Gastroesophageal sphincter (tissue), 4 donors: ENCODE measurements around the gene PGBD5. TPM values are rescaled to one million over a fixed set of nuclear protein-coding genes. Genes with fewer than 3 reads are reported as not detected.

Experiments used
- ATAC-seq: fragments of 150-250 bp; one replicate; pipeline ENCODE4 v1.9.1; 2016; ENCODE audit warnings: mild to moderate bottlenecking, moderate library complexity
- H3K27ac ChIP-seq, 4 donors: fragments of 200-600 bp; sonication (generic) in 3 of 4; 1 replicate in 3 of 4; 2 replicates in 1 of 4; pipeline ENCODE4 v1.5.1; 2016 to 2019
- H3K27me3 ChIP-seq: fragments of 200-600 bp; sonication (generic); one replicate; pipeline ENCODE4 v1.5.1; 2019
- H3K36me3 ChIP-seq, 2 donors: fragments of 200-600 bp; sonication (generic); one replicate each; pipeline ENCODE4 v1.5.1; 2019; ENCODE audit warnings: control low read depth in 1 of 2
- H3K4me1 ChIP-seq, 3 donors: fragments of 200-600 bp; sonication (generic); 1 replicate in 2 of 3; 2 replicates in 1 of 3; pipeline ENCODE4 v1.5.1; 2016 to 2019; ENCODE audit warnings: control low read depth in 2 of 3
- H3K4me3 ChIP-seq, 2 donors: fragments of 200-600 bp; sonication (generic); one replicate each; pipeline ENCODE4 v1.5.1; 2019; ENCODE audit warnings: mild to moderate bottlenecking in 1 of 2, moderate library complexity in 1 of 2
- H3K9me3 ChIP-seq, 3 donors: fragments of 200-600 bp; sonication (generic); one replicate each; pipeline ENCODE4 v1.5.1; 2017 to 2019; ENCODE audit warnings: control low read depth in 2 of 3
- CTCF ChIP-seq, 4 experiments: fragments of 200-600 bp in 2 of 4; fragments of 450-650 bp in 2 of 4; sonication (generic) in 1 of 4; IDR thresholded peaks; one replicate each; pipeline ENCODE4 v1.5.1; 2017 to 2019; ENCODE audit warnings: antibody characterized with exemption in 4 of 4, mild to moderate bottlenecking in 2 of 4, moderate library complexity in 2 of 4
- EP300 ChIP-seq: sonication (generic); formaldehyde crosslinking; IDR thresholded peaks from one replicate; pipeline ENCODE4 v1.6.1; 2017; ENCODE audit warnings: antibody characterized with exemption, mild to moderate bottlenecking
- POLR2A ChIP-seq, 2 donors: fragments of 450-650 bp; IDR thresholded peaks; one replicate each; pipeline ENCODE4 v1.6.1; 2017; ENCODE audit warnings: antibody characterized with exemption in 2 of 2, mild to moderate bottlenecking in 2 of 2, moderate library complexity in 1 of 2
- POLR2AphosphoS5 ChIP-seq: sonication (generic); formaldehyde crosslinking; IDR thresholded peaks from one replicate; pipeline ENCODE4 v1.6.1; 2017; ENCODE audit warnings: antibody characterized with exemption
- WGBS, 2 donors: methylation state at CpG; one replicate each; pipeline ENCODE4 v1.1.5; 2018; ENCODE audit warnings: low coverage in 1 of 2; 5-methylcytosine and 5-hydroxymethylcytosine counted together
- total RNA-seq, 4 donors: library from RNA; depleted of rRNA; stranded (reverse); fragments of >200 nt; gene quantifications; one replicate each; pipeline ENCODE4 v1.1.0, GENCODE V29; 2016

The PGBD5 gene
- total RNA-seq, 4 donors from 2014 or later, result 0.15 to 1.1 (median 0.33) TPM

DNA sequence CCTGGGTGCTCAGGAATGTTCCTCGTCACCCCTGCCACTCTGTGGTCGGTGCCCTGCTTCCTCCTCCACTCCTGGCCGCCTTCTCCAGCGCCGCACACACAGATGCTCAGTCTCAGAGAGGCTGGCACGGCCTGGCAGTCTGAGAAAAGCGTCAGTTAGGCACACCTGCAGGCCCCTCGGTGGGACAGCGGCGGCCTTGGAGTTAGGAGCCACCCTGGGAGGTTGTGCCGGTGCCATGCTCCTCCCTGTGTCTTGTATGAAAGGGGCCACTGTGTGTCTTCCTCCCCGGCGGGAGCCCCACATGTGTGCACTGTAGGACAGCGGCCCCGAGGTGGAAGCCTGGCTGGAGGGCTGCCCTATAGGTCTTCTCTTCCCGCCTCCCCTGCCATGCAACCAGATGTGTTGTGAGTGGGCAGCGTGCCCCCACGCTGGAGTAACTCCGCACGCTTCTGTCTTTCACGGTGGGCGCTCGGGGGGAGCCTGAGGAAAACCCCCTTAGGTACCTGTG, 145.2 kb downstream of the PGBD5 start:
- Histone ChIP-seq H3K36me3 (peaks cover 0 to 82% of the 10 kb centered on the region in 2 donors), H3K4me1 (peaks cover 0 to 15% (median 0%) of the 10 kb centered on the region in 3 donors), H3K9me3 (no peaks in the 10 kb centered on the region), H3K27me3 (no peaks in the 10 kb centered on the region), H3K4me3 (no peak overlapping the region), H3K27ac (no peak overlapping the region)
- ATAC-seq, result no peak
- no peak for TF ChIP-seq POLR2A (IDR thresholded peaks at IDR 0.05)
- 75% methylated on average over 4 of the region's 23 CpGs; no CpG with 5 or more reads in 1 of the 2 donors for WGBS, 2 donors

GRCh38 chr1:230280054-230280795, 145.9 kb downstream of the PGBD5 start:
- H3K27ac ChIP-seq, result no peak overlapping the region
- TF ChIP-seq POLR2A (IDR thresholded peaks at IDR 0.05), result no peak
- WGBS, 2 donors, result 80 to 97% methylated on average over 1 to 6 of the region's 24 CpGs

DNA sequence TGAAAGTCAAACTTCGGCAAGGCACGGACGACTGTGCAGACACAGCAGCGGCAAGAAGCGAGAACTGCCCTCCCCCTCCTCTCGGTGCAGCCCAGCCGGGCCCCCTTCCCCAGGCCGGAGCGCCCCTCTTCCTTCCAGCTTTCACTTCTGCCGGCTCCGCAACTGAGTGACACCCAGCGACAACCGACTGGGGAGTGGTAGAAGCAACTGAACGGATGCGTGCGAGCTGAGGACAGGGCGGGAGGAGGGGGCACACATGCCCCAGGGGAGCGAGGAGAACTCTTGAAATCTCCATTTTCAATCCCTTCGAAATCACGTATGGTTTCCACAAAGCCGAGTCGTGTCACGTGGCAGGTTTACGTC, 146.6 kb downstream of the PGBD5 start:
- H3K9me3 ChIP-seq, result no peaks in the 10 kb centered on the region
- TF ChIP-seq EP300 (no peak), POLR2AphosphoS5 (no peak), CTCF (IDR thresholded peaks at IDR 0.05) (no peak), POLR2A (IDR thresholded peaks at IDR 0.05) (no peak)
- no peak for ATAC-seq
- peaks cover 0 to 91% of the 10 kb centered on the region in 2 donors for H3K36me3 ChIP-seq
- no peaks in the 10 kb centered on the region for H3K27me3 ChIP-seq
- WGBS, 2 donors, result 91 to 94% methylated on average over 7 to 18 of the region's 24 CpGs
- H3K4me1 ChIP-seq, result peaks cover 0 to 15% (median 0%) of the 10 kb centered on the region in 3 donors
- no peak overlapping the region for H3K4me3 ChIP-seq
- H3K27ac ChIP-seq, result no peak overlapping the region

More at GRCh38 chr1:230280054-230280795, 145.9 kb downstream of the PGBD5 start:
- Histone ChIP-seq H3K4me3 (no peak overlapping the region), H3K4me1 (peaks cover 0 to 15% (median 0%) of the 10 kb centered on the region in 3 donors), H3K36me3 (peaks cover 0 to 89% of the 10 kb centered on the region in 2 donors), H3K27me3 (no peaks in the 10 kb centered on the region), H3K9me3 (no peaks in the 10 kb centered on the region)
- ATAC-seq, result no peak

DNA sequence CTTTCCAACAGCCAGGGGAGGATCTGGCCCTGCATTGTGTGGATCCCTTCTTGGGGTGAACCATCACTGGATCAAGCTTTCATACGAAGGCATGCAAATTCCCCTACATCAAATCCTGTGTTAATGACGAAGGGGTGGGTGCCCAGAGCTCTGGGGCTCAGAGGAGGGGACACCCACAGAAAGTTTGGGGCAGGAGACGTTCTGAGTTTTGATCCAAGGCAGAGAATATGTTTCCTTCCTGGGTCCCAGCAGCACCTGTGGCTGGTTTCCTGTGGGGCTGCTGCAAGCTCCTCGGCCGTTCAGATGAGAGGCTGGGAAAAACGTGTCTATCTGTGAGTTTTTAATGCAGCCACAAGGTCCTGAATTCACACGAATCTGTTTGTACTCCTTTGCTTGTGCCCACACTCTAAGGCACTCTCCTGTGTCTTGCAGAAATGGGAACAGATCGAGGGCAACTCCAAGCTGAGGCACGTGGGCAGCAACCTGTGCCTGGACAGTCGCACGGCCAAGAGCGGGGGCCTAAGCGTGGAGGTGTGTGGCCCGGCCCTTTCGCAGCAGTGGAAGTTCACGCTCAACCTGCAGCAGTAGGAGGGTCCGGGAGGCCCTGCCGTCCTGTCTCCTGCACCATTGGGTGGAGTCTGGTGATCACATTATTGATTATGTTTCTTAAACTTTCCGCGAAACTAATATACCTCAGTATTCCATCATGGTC, 147.1 kb downstream of the PGBD5 start:
- H3K4me1 ChIP-seq, result peaks cover 0 to 15% (median 0%) of the 10 kb centered on the region in 3 donors
- 81 to 90% methylated on average over 5 to 17 of the region's 20 CpGs for WGBS, 2 donors
- peaks cover 0 to 91% of the 10 kb centered on the region in 2 donors for H3K36me3 ChIP-seq

DNA sequence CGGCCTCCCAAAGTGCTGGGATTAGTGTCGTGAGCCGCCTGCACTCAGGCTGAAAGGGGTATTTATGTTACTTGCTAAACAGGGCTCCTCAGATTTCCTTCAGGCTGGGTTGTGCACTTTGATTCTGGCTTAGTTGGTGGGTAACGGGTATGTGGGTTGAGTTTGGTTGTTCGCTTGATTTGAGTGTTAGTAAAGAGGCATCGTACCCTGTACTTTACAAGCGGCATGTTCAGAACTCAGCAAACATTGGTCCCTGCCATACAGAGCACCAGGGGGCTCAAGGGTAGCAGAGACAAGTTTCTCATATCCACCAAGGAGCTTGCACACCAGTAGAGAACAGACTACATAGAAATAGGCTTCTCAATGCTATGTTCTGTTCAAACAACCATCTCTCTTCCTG, 147.8 kb downstream of the PGBD5 start:
- Histone ChIP-seq H3K36me3 (peaks cover 0 to 94% of the 10 kb centered on the region in 2 donors), H3K4me3 (no peak overlapping the region), H3K4me1 (peaks cover 0 to 15% (median 0%) of the 10 kb centered on the region in 3 donors), H3K27me3 (no peaks in the 10 kb centered on the region), H3K9me3 (no peaks in the 10 kb centered on the region), H3K27ac (no peak overlapping the region)
- ATAC-seq, result no peak
- WGBS, 2 donors, result 94 to 96% methylated on average over 3 to 5 of the region's 7 CpGs
- TF ChIP-seq POLR2A (IDR thresholded peaks at IDR 0.05) (no peak), EP300 (no peak), CTCF (IDR thresholded peaks at IDR 0.05) (no peak), POLR2AphosphoS5 (no peak)

More for the DNA sequence above, 147.1 kb downstream of the PGBD5 start:
- Histone ChIP-seq H3K9me3 (no peaks in the 10 kb centered on the region), H3K27me3 (no peaks in the 10 kb centered on the region), H3K4me3 (no peak overlapping the region), H3K27ac (no peak overlapping the region)
- ATAC-seq, result no peak
- no peak for TF ChIP-seq POLR2AphosphoS5
- no peak for TF ChIP-seq POLR2A (IDR thresholded peaks at IDR 0.05)
- no peak for TF ChIP-seq EP300
- no peak for TF ChIP-seq CTCF (IDR thresholded peaks at IDR 0.05)
